ENCODE data around the gene KIR2DL3.

- no peak for TF ChIP-seq SUZ12 (IDR thresholded peaks at IDR 0.05; ENCODE audit: extremely low read depth, insufficient read depth, insufficient read length)
- TF ChIP-seq YY1 (IDR thresholded peaks at IDR 0.05; ENCODE audit: insufficient read depth, insufficient read length) = no peak
Observed at GRCh38 chr19:54724644-54725043, 13.7 kb upstream of the KIR2DL3 start.
